ENCODE results near the gene MSLN. TPM values are rescaled to one million over a fixed set of nuclear protein-coding genes. Genes with fewer than 3 reads are reported as not detected.
"Not testable (repeated sequence)": the region's sequence is repeated elsewhere in the genome, so short reads cannot be mapped to it uniquely, and the experiment has no call there.

MSLN gene
- total and polyA plus RNA-seq, 9 of the 15 experiments (the other 6 are each of a cell fraction or from before 2014, with no cell fraction given) = not detected

GRCh38 chr16:712740-713250, 47.7 kb upstream of the MSLN start (continued):
- TF ChIP-seq REST (IDR thresholded peaks at IDR 0.05; ENCODE audit: borderline replicate concordance) = peak; percentile 62; the same call in 1 of the 2 replicates
- TF ChIP-seq REST (CRISPR knock-in tag; IDR thresholded peaks at IDR 0.05; ENCODE audit: low read depth); ATF3 (CRISPR knock-in tag; conservative IDR thresholded peaks at IDR 0.05): not testable (repeated sequence)
- 0 out of 2 replicates have a peak, but pooled peaks have one; percentile 22 for TF ChIP-seq SMARCA4 (IDR thresholded peaks at IDR 0.05)
- 0 out of 2 replicates have a peak, but pooled peaks have one; percentile 45 for TF ChIP-seq ARID4B (CRISPR knock-in tag; IDR thresholded peaks at IDR 0.05)
- TF ChIP-seq ARID2 (IDR thresholded peaks at IDR 0.05) = 0 out of 2 replicates have a peak, but pooled peaks have one; percentile 38
- peak; percentile 57 for TF ChIP-seq ATF3 (IDR thresholded peaks at IDR 0.05)
- TF ChIP-seq RAD21 (CRISPR knock-in tag; conservative IDR thresholded peaks at IDR 0.05 in 1 of 2, IDR thresholded peaks at IDR 0.05 in 1 of 2) = peak; percentile 61 to 75
- TF ChIP-seq L3MBTL2 (IDR thresholded peaks at IDR 0.05) = 0 out of 2 replicates have a peak, but pooled peaks have one; percentile 23
- 0 out of 4 replicates have a peak, but pooled peaks of 1 of the 2 experiments have one; percentile 7 for TF ChIP-seq KDM1A (IDR thresholded peaks at IDR 0.05)
- 0 out of 2 replicates have a peak, but pooled peaks have one; percentile 20 for TF ChIP-seq SMC3 (conservative IDR thresholded peaks at IDR 0.05; ENCODE audit: insufficient read depth, low read depth, low read length)
